ENCODE measurements around the gene TGFBR2. TPM values are rescaled to one million over a fixed set of nuclear protein-coding genes. Genes with fewer than 3 reads are reported as not detected.

TGFBR2 gene
- total and polyA plus RNA-seq, 5 experiments from 2014 or later = 128 to 268 (median 226) TPM

DNA sequence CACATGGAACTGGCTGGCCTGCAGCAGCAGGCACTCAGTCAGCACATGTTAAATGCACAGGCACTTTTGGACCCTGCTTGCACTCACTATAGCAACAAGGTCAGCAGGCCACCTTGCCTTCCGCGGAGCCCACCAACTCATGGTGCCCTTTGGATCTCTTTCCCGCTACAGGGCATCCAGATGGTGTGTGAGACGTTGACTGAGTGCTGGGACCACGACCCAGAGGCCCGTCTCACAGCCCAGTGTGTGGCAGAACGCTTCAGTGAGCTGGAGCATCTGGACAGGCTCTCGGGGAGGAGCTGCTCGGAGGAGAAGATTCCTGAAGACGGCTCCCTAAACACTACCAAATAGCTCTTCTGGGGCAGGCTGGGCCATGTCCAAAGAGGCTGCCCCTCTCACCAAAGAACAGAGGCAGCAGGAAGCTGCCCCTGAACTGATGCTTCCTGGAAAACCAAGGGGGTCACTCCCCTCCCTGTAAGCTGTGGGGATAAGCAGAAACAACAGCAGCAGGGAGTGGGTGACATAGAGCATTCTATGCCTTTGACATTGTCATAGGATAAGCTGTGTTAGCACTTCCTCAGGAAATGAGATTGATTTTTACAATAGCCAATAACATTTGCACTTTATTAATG lies 85.0 kb downstream of the TGFBR2 start:
- Mint-ChIP-seq H3K27ac (peak overlapping the region; percentile 41 to 100 (median 95)), H3K36me3 (peaks cover 11 to 97% (median 67%) of the 10 kb centered on the region in 3 donors), H3K4me3 (peak overlapping the region in 5 of 10 donors; percentile 4 to 57 (median 26)), H3K4me1 (peaks cover 51 to 96% (median 92%) of the 10 kb centered on the region in 4 donors), H3K9me3 (no peaks in the 10 kb centered on the region), H3K27me3 (no peaks in the 10 kb centered on the region)
- ATAC-seq (no peak), DNase-seq (no peak)
- POLR2A ChIA-PET = interaction anchor here (0.7 to 4.9 kb wide), 14 partner anchors 9 to 84 kb away, joined by 3 to 32 read pairs (median 4); partner anchors contain the start of gene TGFBR2

DNA sequence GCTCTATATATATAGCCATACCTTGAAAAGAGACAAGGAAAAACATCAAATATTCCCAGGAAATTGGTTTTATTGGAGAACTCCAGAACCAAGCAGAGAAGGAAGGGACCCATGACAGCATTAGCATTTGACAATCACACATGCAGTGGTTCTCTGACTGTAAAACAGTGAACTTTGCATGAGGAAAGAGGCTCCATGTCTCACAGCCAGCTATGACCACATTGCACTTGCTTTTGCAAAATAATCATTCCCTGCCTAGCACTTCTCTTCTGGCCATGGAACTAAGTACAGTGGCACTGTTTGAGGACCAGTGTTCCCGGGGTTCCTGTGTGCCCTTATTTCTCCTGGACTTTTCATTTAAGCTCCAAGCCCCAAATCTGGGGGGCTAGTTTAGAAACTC lies 85.5 kb downstream of the TGFBR2 start:
- DNase-seq (peak in 1 of 10 donors; percentile 60), ATAC-seq (no peak)
- H3K4me3 Mint-ChIP-seq = peak overlapping the region in 3 of 10 donors; percentile 5 to 17 (median 8)
- peaks cover 11 to 96% (median 64%) of the 10 kb centered on the region in 3 donors for H3K36me3 Mint-ChIP-seq
- H3K27ac Mint-ChIP-seq = peak overlapping the region in 9 of 10 donors; percentile 41 to 100 (median 86)
- POLR2A ChIA-PET = interaction anchor here (0.7 to 4.9 kb wide), 14 partner anchors 9 to 84 kb away, joined by 3 to 32 read pairs (median 4); partner anchors contain the start of gene TGFBR2
- peaks cover 49 to 96% (median 93%) of the 10 kb centered on the region in 4 donors for H3K4me1 Mint-ChIP-seq
- H3K9me3 Mint-ChIP-seq = no peaks in the 10 kb centered on the region
- H3K27me3 Mint-ChIP-seq = no peaks in the 10 kb centered on the region

DNA sequence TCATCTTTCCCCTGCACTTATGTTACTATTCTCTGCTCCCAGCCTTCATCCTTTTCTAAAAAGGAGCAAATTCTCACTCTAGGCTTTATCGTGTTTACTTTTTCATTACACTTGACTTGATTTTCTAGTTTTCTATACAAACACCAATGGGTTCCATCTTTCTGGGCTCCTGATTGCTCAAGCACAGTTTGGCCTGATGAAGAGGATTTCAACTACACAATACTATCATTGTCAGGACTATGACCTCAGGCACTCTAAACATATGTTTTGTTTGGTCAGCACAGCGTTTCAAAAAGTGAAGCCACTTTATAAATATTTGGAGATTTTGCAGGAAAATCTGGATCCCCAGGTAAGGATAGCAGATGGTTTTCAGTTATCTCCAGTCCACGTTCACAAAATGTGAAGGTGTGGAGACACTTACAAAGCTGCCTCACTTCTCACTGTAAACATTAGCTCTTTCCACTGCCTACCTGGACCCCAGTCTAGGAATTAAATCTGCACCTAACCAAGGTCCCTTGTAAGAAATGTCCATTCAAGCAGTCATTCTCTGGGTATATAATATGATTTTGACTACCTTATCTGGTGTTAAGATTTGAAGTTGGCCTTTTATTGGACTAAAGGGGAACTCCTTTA lies 86.2 kb downstream of the TGFBR2 start:
- POLR2A ChIA-PET = interaction anchor here (0.7 to 4.9 kb wide), 16 partner anchors 12 to 366 kb away, joined by 3 to 32 read pairs (median 4); partner anchors contain the start of gene TGFBR2
- no peaks in the 10 kb centered on the region for H3K27me3 Mint-ChIP-seq

DNA sequence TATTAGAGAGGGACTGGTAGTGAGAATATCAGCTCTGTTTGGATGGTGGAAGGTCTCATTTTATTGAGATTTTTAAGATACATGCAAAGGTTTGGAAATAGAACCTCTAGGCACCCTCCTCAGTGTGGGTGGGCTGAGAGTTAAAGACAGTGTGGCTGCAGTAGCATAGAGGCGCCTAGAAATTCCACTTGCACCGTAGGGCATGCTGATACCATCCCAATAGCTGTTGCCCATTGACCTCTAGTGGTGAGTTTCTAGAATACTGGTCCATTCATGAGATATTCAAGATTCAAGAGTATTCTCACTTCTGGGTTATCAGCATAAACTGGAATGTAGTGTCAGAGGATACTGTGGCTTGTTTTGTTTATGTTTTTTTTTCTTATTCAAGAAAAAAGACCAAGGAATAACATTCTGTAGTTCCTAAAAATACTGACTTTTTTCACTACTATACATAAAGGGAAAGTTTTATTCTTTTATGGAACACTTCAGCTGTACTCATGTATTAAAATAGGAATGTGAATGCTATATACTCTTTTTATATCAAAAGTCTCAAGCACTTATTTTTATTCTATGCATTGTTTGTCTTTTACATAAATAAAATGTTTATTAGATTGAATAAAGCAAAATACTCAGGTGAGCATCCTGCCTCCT lies 87.2 kb downstream of the TGFBR2 start:
- Mint-ChIP-seq H3K9me3 (no peaks in the 10 kb centered on the region), H3K4me3 (peak overlapping the region in 6 of 10 donors; percentile 10 to 70 (median 42)), H3K27me3 (no peaks in the 10 kb centered on the region), H3K36me3 (peaks cover 7 to 94% (median 63%) of the 10 kb centered on the region in 3 donors), H3K27ac (peak overlapping the region; percentile 4 to 100 (median 89)), H3K4me1 (peaks cover 39 to 93% (median 85%) of the 10 kb centered on the region in 4 donors)
- POLR2A ChIA-PET = interaction anchor here (0.6 to 4.9 kb wide), 24 partner anchors 11 to 495 kb away, joined by 3 to 32 read pairs (median 4); partner anchors contain the start of gene TGFBR2
- peak; percentile 75 to 87 for ATAC-seq
- DNase-seq = peak in 9 of 10 donors; percentile 25 to 75 (median 62)

More for the DNA sequence above, 86.2 kb downstream of the TGFBR2 start:
- peak overlapping the region; percentile 4 to 100 (median 89) for H3K27ac Mint-ChIP-seq
- H3K4me3 Mint-ChIP-seq = peak overlapping the region in 6 of 10 donors; percentile 2 to 31 (median 16)
- H3K36me3 Mint-ChIP-seq = peaks cover 11 to 96% (median 62%) of the 10 kb centered on the region in 3 donors
- DNase-seq = no peak
- peaks cover 44 to 96% (median 91%) of the 10 kb centered on the region in 4 donors for H3K4me1 Mint-ChIP-seq
- ATAC-seq = no peak
- no peaks in the 10 kb centered on the region for H3K9me3 Mint-ChIP-seq

DNA sequence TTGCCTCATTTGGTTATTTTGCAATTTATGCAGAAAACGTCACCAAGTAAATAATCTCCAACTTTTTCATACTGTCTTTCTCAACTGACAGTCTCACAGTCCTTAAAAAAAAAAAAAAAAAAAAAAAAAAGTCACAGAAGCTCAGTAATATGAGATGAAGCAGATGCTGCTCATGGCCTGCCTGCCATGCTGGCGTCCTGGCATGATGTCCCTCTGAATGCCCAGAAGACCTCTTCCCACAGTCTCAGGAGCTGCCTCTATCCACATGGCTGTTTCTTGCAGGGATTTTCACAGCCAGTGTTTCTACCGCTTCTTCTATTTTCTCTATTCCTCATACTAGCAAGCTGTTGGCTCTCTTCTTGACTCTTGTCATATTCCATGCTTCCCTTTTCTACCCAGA lies 87.7 kb downstream of the TGFBR2 start:
- POLR2A ChIA-PET = interaction anchor here (0.5 to 4.9 kb wide), 19 partner anchors 11 to 484 kb away, joined by 3 to 32 read pairs (median 5); partner anchors contain the start of gene TGFBR2
- Mint-ChIP-seq H3K9me3 (no peaks in the 10 kb centered on the region), H3K4me3 (peak overlapping the region in 2 of 10 donors; percentile 45 to 58), H3K4me1 (peaks cover 39 to 88% (median 79%) of the 10 kb centered on the region in 4 donors), H3K36me3 (peaks cover 6 to 94% (median 61%) of the 10 kb centered on the region in 3 donors), H3K27ac (peak overlapping the region in 9 of 10 donors; percentile 49 to 87 (median 70)), H3K27me3 (no peaks in the 10 kb centered on the region)
- no peak for DNase-seq
- no peak for ATAC-seq

DNA sequence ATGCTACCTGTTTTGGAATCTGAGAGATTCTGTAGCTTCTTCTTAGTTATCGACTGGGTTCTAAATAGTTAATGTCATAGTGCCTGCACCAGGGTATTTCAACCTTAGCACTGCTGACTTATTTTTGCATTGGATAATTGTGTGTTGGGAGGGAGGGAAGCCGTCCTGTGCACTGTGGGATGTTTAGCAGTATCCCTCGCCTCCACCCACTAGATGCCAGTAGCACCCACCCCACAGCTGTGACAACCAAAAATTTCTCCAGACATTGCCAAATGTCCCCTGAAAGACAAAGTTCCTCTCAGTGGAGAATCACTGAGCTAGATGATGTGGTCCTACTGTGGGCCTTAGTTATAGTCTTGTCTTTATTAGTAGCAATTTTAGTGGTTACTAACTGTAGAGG lies 88.3 kb downstream of the TGFBR2 start:
- peak overlapping the region in 3 of 10 donors; percentile 8 to 58 (median 30) for H3K4me3 Mint-ChIP-seq
- no peaks in the 10 kb centered on the region for H3K9me3 Mint-ChIP-seq
- H3K36me3 Mint-ChIP-seq = peaks cover 4 to 91% (median 62%) of the 10 kb centered on the region in 3 donors
- peak overlapping the region in 9 of 10 donors; percentile 56 to 88 (median 75) for H3K27ac Mint-ChIP-seq
- POLR2A ChIA-PET = interaction anchor here (0.5 to 4.9 kb wide), 12 partner anchors 12 to 87 kb away, joined by 3 to 32 read pairs (median 4); partner anchors contain the start of gene TGFBR2
- ATAC-seq (no peak), DNase-seq (no peak)
- H3K27me3 Mint-ChIP-seq = no peaks in the 10 kb centered on the region
- peaks cover 37 to 84% (median 74%) of the 10 kb centered on the region in 4 donors for H3K4me1 Mint-ChIP-seq

DNA sequence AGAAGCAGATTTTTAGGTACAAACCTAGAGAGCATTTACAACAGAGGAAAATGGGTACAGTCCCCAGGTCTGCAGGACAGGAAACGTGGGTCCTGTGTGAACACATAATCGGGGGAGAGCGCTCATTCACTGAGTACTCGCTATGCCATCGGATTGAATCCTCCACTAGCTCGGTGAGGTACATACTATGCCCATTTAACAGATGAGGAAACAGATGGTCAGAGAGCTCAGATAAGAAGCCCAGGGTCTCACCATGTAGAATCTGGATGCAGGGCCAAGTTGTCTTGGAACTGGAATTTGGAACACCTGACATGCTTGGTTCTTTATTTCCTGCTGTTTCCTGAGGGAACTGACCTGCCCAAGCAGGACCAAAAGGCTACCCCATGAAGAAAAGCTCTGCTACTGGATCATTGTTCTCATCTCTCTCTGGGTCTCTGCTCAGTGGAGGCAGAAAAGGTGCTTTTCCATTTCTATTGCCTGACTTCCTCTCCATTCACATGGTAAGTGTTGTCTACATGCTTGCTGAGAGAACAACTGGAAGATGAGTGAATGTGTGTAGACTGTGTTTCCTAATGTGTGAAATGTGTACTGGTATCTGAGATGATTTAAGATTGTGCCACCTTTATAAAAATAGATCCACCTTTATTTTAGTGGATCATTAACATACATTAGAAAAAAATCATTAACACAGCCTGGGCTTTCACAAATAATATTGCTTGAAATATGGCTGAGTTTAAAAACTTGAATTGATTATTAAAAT lies 89.1 kb downstream of the TGFBR2 start:
- Mint-ChIP-seq H3K27ac (peak overlapping the region; percentile 42 to 90 (median 78)), H3K36me3 (peaks cover 4 to 83% (median 57%) of the 10 kb centered on the region in 3 donors), H3K4me1 (peaks cover 32 to 76% (median 66%) of the 10 kb centered on the region in 4 donors), H3K27me3 (no peaks in the 10 kb centered on the region), H3K9me3 (no peaks in the 10 kb centered on the region), H3K4me3 (peak overlapping the region in 2 of 10 donors; percentile 26 to 58)
- DNase-seq (no peak), ATAC-seq (no peak)
- POLR2A ChIA-PET = interaction anchor here (0.8 to 4.9 kb wide), 8 partner anchors 13 to 345 kb away, joined by 3 to 27 read pairs (median 4); no protein-coding TSS in a partner anchor

DNA sequence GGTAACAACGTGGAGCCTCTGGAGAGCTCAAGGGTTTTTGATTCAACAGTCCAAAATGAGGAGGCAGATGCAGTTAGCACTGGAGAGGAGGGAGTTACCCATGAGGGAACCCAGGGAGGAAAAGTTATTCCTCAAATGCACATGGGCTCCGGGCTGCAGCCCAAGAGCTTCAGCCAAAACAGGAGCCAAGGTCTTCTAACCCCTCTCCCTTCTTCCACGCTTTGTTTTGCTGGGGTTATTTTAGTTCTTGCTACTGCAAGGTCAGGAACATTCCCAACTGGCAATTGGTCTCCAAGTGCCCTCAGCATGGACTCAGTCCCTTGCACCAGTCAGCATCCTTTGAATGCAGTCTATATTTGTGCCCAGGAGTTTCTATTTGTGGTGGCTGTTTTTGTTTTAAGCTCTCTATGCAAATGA lies 90.0 kb downstream of the TGFBR2 start:
- POLR2A ChIA-PET = interaction anchor here (0.8 to 1.5 kb wide), 4 partner anchors 37 to 346 kb away, joined by 4 to 6 read pairs (median 4); no protein-coding TSS in a partner anchor
- no peaks in the 10 kb centered on the region for H3K27me3 Mint-ChIP-seq
- no peaks in the 10 kb centered on the region for H3K9me3 Mint-ChIP-seq
- no peak for ATAC-seq
- DNase-seq = no peak
- H3K4me1 Mint-ChIP-seq = peaks cover 29 to 75% (median 62%) of the 10 kb centered on the region in 4 donors
- peak overlapping the region in 1 of 10 donors; percentile 69 for H3K4me3 Mint-ChIP-seq
- peaks cover 4 to 78% (median 51%) of the 10 kb centered on the region in 3 donors for H3K36me3 Mint-ChIP-seq
- H3K27ac Mint-ChIP-seq = peak overlapping the region in 9 of 10 donors; percentile 54 to 85 (median 77)

DNA sequence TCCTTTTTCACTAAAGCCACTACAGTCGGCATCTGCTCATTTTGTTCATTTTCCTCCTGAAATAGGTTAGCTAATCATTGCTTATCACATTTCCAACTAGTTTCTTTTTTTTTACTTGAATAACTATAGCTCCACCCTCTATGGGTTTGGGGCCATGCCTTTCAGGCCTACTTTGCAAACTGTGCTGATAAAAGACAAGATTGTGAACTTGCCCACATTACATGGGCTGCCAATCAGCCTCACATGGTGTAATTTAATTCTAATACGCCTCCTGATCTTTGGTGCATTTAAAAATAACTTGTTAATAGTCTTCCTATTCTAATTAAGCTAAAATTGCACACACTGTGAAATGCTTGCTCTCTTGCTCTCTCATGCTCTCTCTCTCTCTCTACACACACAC lies 90.5 kb downstream of the TGFBR2 start:
- ATAC-seq (no peak), DNase-seq (no peak)
- POLR2A ChIA-PET = interaction anchor here (1.2 to 1.5 kb wide), 2 partner anchors 39 to 80 kb away, joined by 4 to 6 read pairs; no protein-coding TSS in a partner anchor
- H3K4me1 Mint-ChIP-seq = peaks cover 28 to 76% (median 61%) of the 10 kb centered on the region in 4 donors
- peak overlapping the region in 9 of 10 donors; percentile 22 to 85 (median 65) for H3K27ac Mint-ChIP-seq
- H3K4me3 Mint-ChIP-seq = peak overlapping the region in 1 of 10 donors; percentile 69
- H3K27me3 Mint-ChIP-seq = no peaks in the 10 kb centered on the region
- H3K9me3 Mint-ChIP-seq = no peaks in the 10 kb centered on the region
- peaks cover 4 to 73% (median 51%) of the 10 kb centered on the region in 3 donors for H3K36me3 Mint-ChIP-seq

DNA sequence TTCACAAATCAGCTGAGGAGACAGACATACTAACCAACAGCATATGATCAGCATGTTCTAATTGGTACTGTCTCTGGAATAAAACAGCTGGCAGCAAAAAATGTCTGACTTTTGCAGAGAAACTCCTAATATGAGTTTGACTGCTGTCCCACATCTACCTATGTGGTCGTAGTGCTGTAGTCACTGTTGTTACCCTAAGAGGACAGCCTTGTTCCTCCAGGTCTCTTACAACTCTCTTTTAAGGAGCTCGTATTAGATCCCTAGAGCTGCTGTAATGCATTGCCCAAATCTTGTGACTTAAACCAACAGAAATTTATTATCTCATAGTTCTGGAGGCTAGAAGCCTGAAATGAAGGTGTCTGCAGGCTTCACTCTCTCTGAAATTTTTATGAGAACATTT lies 92.1 kb downstream of the TGFBR2 start:
- ATAC-seq = peak in 1 of 2 donors; percentile 8
- Mint-ChIP-seq H3K36me3 (peaks cover 4 to 57% (median 47%) of the 10 kb centered on the region in 3 donors), H3K9me3 (peaks cover 0 to 8% (median 0%) of the 10 kb centered on the region in 9 donors), H3K27me3 (no peaks in the 10 kb centered on the region), H3K27ac (peak overlapping the region in 5 of 10 donors; percentile 34 to 67 (median 63)), H3K4me1 (peaks cover 27 to 76% (median 57%) of the 10 kb centered on the region in 4 donors), H3K4me3 (peak overlapping the region in 1 of 10 donors; percentile 37)
- no peak for DNase-seq
- POLR2A ChIA-PET = interaction anchor here (1.0 to 1.1 kb wide), 2 partner anchors 40 to 41 kb away, joined by 3 read pairs; no protein-coding TSS in a partner anchor

DNA sequence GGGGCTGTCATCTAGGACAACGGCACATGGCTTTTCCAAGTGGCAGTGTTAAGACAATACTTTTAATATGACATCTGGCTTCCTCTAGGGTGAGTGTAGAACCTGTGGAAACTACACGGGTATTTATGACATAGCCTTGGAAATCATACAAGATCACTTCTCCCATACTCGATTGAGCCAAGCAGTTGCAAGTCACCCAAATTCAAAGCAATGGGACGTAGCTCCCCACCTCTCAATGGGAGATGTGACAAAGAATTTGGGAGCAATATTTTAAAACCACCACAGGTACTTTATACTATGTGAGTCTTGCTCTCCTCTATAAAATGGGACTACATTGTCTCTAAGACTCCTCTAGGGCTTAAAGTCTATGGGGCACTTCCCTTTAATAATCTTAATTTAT lies 93.5 kb downstream of the TGFBR2 start:
- DNase-seq (no peak), ATAC-seq (no peak)
- Mint-ChIP-seq H3K36me3 (peaks cover 3 to 45% (median 40%) of the 10 kb centered on the region in 3 donors), H3K9me3 (peaks cover 0 to 10% (median 0%) of the 10 kb centered on the region in 9 donors), H3K27ac (peak overlapping the region in 5 of 10 donors; percentile 1 to 52 (median 27)), H3K4me1 (peaks cover 27 to 75% (median 59%) of the 10 kb centered on the region in 4 donors), H3K4me3 (no peak overlapping the region), H3K27me3 (no peaks in the 10 kb centered on the region)
- POLR2A ChIA-PET = no interaction called here
